GM18507 (cell line): Measurements from ENCODE around the gene EIPR1.
"Not testable (repeated sequence)": the region's sequence is repeated elsewhere in the genome, so short reads cannot be mapped to it uniquely, and the experiment has no call there.

Source experiments
- DNase-seq: peaks from one replicate; pipeline ENCODE4 v3.0.0; 2011; ENCODE audit warnings: low read depth; ENCODE audit not compliant: insufficient read length; ENCODE audit errors: extremely low spot score
- FAIRE-seq: peaks from 2 replicates; lab custom pipeline; 2011; peaks lifted over from hg19 to GRCh38; lab: Jason Lieb, UNC

Gene EIPR1

DNA sequence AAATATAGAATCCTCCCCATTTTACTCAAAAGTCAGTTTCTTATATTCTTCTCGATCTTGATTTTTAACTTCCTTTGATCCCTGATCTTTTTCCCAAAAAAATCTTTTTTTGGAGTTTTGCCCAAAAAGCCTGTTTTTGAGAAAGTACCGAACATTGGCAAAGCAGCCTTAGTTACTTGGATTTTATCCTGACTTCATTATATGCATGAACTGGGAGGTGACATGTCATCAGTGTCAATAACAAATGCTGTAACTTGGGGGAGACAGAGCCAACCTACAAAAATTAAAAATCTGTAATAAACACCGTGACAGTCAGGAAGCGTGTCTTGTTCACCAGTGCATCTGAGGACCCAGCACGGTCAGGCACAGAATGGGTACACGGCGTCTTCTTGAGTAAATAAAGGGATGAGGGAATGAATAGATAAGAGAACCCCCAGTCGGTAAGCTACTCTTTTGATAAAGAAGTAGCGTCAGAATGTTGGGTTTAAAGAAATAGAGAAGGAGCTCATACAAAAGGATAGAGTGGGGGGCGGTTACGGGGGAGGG lies 26.8 kb upstream of the EIPR1 start:
- DNase-seq: no peak
- no peak for FAIRE-seq

DNA sequence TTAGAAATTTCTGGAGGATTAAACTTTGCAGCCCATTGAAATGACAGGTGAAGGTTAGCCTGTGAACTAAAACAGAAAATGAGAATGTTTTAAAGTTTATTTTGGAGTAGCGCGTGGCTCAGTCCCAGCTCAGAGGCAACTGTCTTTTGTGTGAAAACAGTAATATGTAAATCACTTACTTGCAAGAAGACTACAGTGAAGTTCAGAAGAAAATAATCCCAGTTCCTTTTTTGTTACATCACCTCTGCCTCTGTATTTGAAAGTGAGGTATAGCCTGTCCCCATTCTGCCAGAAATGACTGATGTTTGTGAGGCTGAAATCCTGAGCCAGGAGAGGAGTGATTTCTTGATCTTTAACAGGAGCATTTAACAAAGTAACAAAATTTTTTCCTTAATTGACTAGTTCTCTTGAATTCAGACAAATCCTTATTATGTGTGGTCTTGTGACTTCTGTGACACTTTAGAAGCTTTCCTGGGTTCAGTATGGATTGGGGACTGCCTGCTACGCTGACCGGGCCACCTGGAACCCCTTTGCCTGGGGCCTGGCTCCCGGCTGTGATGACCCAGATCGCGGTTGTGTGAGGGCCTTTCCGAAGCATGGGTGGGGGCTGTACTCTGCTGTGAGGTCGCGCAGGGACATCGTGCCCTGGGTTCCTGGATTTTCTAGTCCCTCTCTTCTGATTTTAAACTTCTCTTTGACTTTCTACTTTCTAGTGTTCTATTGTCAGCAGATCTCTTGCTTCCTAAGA lies 26.1 kb upstream of the EIPR1 start:
- DNase-seq: no peak
- peak; percentile 54 for FAIRE-seq

DNA sequence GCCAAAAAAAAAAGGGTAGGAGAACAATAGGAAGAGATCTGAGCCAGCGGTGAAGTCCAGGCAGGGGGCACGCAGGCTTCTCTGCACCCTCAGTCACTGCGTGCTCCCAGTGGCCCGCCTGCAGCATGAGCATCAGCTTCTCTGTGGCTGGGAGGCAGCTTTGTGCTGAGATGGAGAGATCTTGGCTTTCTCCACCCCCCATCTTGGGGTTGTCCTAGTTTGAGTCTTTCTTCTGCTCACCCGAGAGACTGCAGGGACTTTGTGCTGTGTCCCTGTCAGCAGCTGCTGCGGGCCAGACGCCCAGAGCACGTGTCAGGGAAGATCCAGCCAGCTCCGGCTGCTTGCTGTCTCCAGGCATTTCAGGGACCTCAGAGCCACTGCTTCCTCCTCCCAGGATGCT lies 22.2 kb upstream of the EIPR1 start:
- DNase-seq (no peak), FAIRE-seq (no peak)

- FAIRE-seq: no peak
- no peak for DNase-seq
Observed at GRCh38 chr2:3399381-3399780, 21.8 kb upstream of the EIPR1 start.

- FAIRE-seq: no peak
- DNase-seq: no peak
Observed at GRCh38 chr2:3398857-3399256, 21.2 kb upstream of the EIPR1 start.

DNA sequence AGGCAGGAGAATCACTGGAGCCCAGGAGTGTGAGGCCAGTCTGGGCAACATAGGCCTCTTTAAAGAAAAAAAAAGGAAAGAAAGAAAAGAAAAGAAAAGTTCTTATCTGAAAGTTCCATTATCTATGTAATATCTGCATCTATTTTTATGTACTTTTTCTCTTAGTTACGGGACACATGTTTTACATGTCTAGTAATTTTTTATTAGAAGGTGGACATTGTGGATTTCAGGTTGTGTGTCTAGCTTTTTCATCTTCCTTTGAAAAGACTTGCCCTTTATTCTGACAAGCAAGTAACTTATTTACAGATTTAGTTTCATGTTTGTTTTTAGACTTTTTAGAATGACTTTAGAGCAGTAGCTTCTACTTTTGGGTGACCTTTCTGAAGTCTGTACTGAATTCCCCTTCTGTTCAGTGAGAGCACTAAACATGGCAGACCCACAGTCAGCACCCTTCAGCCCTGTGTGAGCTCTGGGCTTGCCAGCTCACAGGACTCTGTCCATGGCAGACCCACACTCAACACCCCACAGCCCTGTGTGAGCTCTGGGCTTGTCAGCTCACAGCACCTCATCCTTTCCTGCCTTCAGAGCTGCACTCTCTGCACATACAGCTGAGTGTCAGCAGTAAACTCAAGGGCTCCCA lies 19.4 kb upstream of the EIPR1 start:
- FAIRE-seq (no peak), DNase-seq (no peak)

DNA sequence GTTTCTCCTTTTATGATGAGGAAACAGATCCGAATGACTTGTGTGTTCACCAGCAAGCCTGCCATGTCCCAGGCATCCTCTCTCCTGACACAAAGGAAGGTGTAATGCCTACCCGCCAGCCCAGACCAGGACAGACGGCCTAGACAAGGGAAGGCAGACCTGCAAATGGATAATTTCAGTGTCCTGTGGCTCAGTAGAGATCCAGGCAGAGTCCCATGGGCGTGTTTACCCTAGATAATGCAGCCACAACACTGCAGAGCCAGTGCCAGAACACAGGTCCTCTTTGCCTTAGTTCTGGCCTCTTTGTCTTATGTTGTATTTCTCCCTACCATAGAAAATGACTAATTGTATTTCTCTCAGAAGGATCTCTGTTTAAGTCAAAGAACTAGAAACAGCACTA lies 14.6 kb upstream of the EIPR1 start:
- DNase-seq: no peak
- FAIRE-seq: no peak

DNA sequence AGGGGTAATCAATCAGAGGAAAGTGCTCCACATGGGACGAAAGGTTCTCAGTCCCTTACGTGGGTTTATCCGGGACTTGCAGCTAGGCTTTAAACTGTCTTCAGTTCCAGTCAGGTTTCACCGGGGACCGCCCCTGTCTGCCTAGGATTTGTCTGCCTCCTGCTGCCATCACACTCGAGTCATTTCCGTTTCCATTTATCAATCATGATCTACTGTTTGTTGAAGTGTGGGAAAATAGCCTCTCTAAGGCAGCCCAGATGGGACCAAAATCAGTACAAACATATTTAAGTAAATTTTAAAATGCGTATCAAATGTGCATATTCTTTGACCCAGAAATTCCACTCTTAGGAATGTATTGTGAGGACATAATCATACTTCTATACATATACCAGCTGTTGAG lies 12.4 kb upstream of the EIPR1 start:
- DNase-seq: no peak
- no peak for FAIRE-seq

GRCh38 chr2:3389193-3389592 lies 11.6 kb upstream of the EIPR1 start:
- DNase-seq: no peak
- FAIRE-seq: no peak

DNA sequence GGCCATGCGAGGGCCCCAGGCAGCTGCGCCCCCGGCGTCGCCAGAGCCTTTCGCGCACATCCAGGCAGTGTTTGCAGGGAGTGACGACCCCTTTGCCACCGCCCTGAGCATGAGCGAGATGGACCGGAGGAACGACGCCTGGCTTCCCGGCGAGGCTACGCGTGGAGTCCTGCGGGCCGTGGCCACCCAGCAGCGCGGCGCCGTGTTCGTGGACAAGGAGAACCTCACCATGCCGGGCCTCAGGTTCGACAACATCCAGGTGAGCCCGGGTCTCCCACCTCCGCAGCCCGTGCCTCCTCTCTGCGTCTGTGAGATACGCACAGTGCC lies 10.8 kb upstream of the EIPR1 start:
- DNase-seq: no peak
- no peak for FAIRE-seq

GRCh38 chr2:3387644-3388411 lies 10.2 kb upstream of the EIPR1 start:
- no peak for FAIRE-seq
- no peak for DNase-seq

- DNase-seq: no peak
- no peak for FAIRE-seq
Observed at GRCh38 chr2:3387011-3387410, 9.4 kb upstream of the EIPR1 start.

DNA sequence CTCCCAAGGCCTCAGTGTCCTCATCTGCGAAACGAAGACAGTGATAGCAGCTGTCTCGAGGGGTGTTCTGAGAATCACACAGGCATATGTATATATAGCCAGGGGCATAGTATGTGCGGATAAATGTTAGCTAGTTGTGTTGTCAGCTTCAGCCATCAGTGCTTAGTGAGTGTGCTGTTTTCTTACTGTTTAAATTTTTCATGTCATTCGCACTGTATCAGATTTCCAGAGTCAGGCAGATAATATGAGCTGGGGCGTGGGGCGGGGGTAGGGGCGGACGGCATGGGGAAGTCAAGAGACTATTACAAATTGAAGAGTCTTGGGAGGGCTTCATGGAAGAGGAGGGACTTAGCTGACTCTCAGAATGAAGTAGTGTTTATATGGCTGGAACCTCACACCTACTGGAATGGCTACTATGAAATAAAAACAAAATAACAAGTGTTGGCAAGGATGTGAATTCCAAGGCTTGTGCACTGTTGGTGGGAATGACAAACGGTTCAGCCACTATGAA lies 8.9 kb upstream of the EIPR1 start:
- no peak for FAIRE-seq
- no peak for DNase-seq

- peak; percentile 79 for DNase-seq
- FAIRE-seq: peak; percentile 86
Observed at GRCh38 chr2:3379647-3380534, 2.3 kb upstream of the EIPR1 start, which contains the start of gene TRAPPC12. TSS of gene TRAPPC12 (plus strand) at chr2:3379694. CDS start at chr2:3387624, 7,930 bp downstream.

DNA sequence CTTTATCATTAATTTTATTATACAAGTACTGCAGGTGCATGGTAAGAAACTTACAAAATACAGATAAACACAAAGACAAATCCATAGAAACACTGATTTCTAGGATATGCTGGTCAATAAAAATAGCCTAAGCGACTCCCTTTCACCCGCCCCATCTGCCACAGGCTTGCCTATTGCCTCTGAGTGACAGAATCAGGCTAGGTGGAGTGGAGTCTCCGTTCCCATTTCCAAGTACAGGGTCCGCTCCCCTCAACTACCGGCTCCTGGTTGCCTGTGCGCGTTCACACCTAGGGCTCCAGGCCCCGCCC lies 1.7 kb upstream of the EIPR1 start:
- DNase-seq: no peak
- FAIRE-seq: no peak

- DNase-seq (no peak), FAIRE-seq (peak; percentile 33)
Observed at GRCh38 chr2:3377279-3377611, 373 bp downstream of the EIPR1 start.

DNA sequence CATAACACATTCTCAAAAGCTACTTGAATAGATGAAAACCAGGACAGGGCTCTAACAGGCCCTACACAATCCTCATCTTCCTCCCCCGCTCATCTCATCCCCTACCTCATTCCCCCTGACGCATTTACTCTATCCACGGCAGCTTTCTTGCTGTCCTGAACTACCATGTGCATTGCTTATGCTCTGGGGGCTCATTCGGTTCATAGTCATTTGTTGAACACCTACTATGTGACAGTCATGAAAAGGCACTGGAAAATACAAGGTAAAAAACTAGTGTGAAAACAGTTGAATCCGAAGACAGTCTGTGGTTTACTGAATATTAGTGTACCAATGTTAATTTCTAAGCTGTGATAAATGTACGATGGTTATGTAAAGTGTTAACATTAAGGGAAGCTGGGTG lies 797 bp downstream of the EIPR1 start:
- FAIRE-seq (no peak), DNase-seq (no peak)

- not testable (repeated sequence) for DNase-seq, FAIRE-seq
Observed at GRCh38 chr2:3369340-3370181, 8.1 kb downstream of the EIPR1 start.

DNA sequence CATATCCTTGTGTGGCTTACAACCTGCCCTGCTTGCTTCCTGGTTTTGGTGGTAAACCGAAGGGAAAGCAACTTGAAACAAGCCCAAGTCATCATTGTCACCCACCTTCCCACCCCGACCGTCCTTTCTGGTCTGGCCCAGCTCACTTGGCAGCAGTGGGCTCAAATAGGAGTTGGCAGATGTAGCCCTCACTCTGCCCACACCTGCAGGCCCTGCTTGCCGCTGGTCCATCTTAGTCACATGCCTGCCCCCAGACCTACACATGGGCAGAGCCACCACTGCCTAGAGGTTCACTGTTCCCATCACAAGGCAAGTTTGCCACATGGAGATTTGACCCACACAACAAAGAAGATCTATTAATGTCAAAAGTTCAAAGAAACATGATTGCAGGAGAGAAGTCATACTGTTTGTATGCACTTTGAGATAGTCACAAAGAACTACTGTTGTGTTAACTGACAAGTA lies 9.3 kb downstream of the EIPR1 start:
- no peak for FAIRE-seq

More for the DNA sequence above, 9.3 kb downstream of the EIPR1 start:
- no peak for DNase-seq
